Motor neuron (in vitro differentiated cells): ENCODE results near the gene TRMT2A. TPM values are rescaled to one million over a fixed set of nuclear protein-coding genes. Genes with fewer than 3 reads are reported as not detected.
"Not testable (repeated sequence)": the region's sequence is repeated elsewhere in the genome, so short reads cannot be mapped to it uniquely, and the experiment has no call there.

Source experiments
- ATAC-seq, 8 experiments: fragments of 200-7000 bp; cut with Tn5 transposase; replicated peaks in 6 of 8; 2 replicates each; pipeline ENCODE4 v1.8.0; 2021; ENCODE audit warnings: mild to moderate bottlenecking in 8 of 8, moderate library complexity in 8 of 8
- H3K27ac ChIP-seq, 2 donors: fragments of 250-450 bp; sonication (Bioruptor Pico); 2 replicates each; pipeline ENCODE4 v1.9.0; 2021; ENCODE audit warnings: antibody characterized with exemption in 2 of 2, mild to moderate bottlenecking in 2 of 2, moderate library complexity in 1 of 2
- H3K4me1 ChIP-seq, 2 donors: fragments of 250-450 bp; sonication (Bioruptor Pico); replicated peaks in 1 of 2; 2 replicates each; pipeline ENCODE4 v1.6.1; 2021; ENCODE audit warnings: antibody characterized with exemption in 2 of 2, mild to moderate bottlenecking in 2 of 2, moderate library complexity in 1 of 2
- H3K4me3 ChIP-seq, 5 donors: fragments of 250-450 bp; sonication (Bioruptor Pico); 2 replicates each; pipeline ENCODE4 v1.9.0; 2021; ENCODE audit warnings: antibody characterized with exemption in 5 of 5, mild to moderate bottlenecking in 5 of 5, moderate library complexity in 4 of 5
- WGBS, 10 experiments: fragments of 450-650 bp; shearing (Covaris generic); methylation state at CpG; one replicate each; pipeline ENCODE4 v1.0.0; 2022; 5-methylcytosine and 5-hydroxymethylcytosine counted together
- in situ Hi-C, 9 experiments: fragments of 400-800 bp; cut with MboI; loops; one replicate each; pipeline ENCODE4 v1.15.0; 2021; ENCODE audit warnings: low sequenced_read_pairs in 9 of 9, low pct_unique_long_range_greater_than_20kb in 2 of 9; ENCODE audit not compliant: unreplicated experiment in 9 of 9
- total RNA-seq, 8 experiments: library from RNA; unstranded; fragments of 300-600 nt; gene quantifications; 2 replicates each; pipeline versions ENCODE4 v1.2.3 to v1.2.4, GENCODE V29; 2022

The TRMT2A gene
- total RNA-seq, 8 experiments from 2014 or later, result 25.7 to 71.2 (median 50.0) TPM

- ATAC-seq, result peak; percentile 24 to 48 (median 42)
- peak overlapping the region; percentile 98 for H3K27ac ChIP-seq
- peaks cover 44 to 46% of the 10 kb centered on the region in 2 donors for H3K4me1 ChIP-seq
- WGBS, 10 experiments, result no CpG with 5 or more reads among the region's 34 CpGs
- peak overlapping the region; percentile 83 to 95 (median 92) for H3K4me3 ChIP-seq
- in situ Hi-C loops, result no loop called here
These were observed 36.6 kb downstream of the TRMT2A start for GRCh38 chr22:20080445-20080775.

DNA sequence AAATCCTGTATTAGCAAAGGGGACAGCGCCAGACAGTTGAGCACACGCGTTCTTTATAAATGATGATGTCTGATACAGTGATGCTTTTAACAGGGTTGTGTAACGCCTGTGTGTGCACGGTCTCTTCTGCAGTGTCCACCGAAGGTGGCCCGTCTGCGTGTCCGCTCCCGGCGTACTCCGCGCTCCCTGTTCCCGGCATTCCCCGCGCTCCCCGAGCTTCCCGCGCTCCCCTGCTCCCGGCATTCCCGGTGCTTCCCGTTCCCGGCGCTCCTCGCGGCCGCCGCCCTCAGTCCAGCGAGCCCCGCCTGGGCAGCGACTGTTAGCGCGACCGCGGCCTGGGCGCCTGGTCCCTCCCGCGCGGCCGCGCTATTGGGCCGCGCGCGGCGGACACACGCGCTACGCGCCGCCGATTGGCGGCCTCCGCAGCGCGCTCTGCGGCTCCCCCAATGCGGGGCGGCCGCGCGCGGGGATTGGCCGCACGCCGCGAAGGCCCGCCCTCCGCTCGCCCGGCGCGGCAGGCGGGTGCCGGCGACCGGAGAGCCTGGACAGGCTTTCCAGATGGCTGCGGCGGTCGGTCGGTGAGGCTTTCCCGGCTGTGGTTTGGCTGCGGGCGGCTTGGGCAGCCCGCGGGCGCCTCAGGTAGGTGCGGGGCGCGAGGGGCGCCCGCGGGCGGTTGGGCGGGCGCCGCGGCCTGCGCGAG is 37.1 kb downstream of the TRMT2A start, which contains the start of gene DGCR8:
Gene DGCR8, plus strand, starts transcription at position 497 of the 700 bp plus-strand sequence. CDS start 5,723 bp downstream, outside the sequence.
- WGBS, 10 experiments, result 0 to 7% (median 0%) methylated on average over 3 to 8 of the region's 100 CpGs; no CpG with 5 or more reads in 7 of the 10 experiments
- H3K27ac ChIP-seq, result peak within 1 kb of the TSS; percentile 98
- in situ Hi-C loops, result no loop called here

GRCh38 chr22:20076627-20077172 is 40.3 kb downstream of the TRMT2A start:
- Histone ChIP-seq H3K4me3 (no peak overlapping the region), H3K27ac (peak overlapping the region in 1 of 2 donors; percentile 29), H3K4me1 (peaks cover 11 to 12% of the 10 kb centered on the region in 2 donors)
- in situ Hi-C loops, result no loop called here
- WGBS, 10 experiments, result 30 to 100% (median 54%) methylated on average over 1 to 6 of the region's 6 CpGs
- no peak for ATAC-seq

More for the DNA sequence above, 37.1 kb downstream of the TRMT2A start, which contains the start of gene DGCR8:
- H3K4me3 ChIP-seq, result peak within 1 kb of the TSS; percentile 83 to 95 (median 92)
- ATAC-seq, result peak; percentile 80 to 95 (median 89)
- peaks cover 40 to 43% of the 10 kb centered on the region in 2 donors for H3K4me1 ChIP-seq

- H3K27ac ChIP-seq, result peak overlapping the region in 1 of 2 donors; percentile 52
- no peaks in the 10 kb centered on the region for H3K4me1 ChIP-seq
- no peak for ATAC-seq
- 67 to 100% (median 86%) methylated on average over 2 to 8 of the region's 8 CpGs for WGBS, 10 experiments
- no peak overlapping the region for H3K4me3 ChIP-seq
- in situ Hi-C loops, result no loop called here
These were observed 45.5 kb downstream of the TRMT2A start for GRCh38 chr22:20071524-20071972.

DNA sequence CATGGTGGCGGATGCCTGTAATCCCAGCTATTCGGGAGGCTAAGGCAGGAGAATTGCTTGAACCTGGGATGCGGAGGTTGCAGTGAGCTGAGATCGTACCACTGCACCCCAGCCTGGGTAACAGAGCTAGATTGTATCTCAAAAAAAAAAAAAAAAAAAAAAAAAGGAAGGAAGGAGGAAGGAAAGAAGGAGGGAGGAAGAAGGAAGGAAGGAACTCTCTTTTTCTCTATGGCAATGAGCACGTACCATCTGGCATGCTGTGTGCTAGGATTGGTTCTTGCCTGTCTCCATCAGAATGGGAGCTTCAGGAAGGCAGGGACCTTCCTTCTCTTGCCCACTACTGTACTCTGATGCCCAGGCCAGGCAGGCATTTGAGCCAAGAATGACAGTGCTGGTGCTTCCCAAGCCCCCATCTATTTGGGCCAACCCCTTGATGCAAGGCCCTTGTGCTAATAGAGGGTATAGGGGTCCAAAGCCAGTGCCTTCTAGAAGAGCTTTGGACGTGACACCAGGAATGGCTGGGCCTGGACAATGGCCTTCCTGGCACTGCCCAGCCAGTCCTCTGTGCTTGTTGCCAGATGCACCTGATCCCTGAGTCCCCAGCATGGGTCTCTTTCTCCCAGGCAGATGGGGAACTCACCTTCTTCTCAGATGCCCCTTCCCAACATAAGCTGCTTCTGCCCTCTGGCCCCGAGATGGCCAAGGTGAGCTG is 47.5 kb downstream of the TRMT2A start:
- in situ Hi-C loops, result no loop called here
- Histone ChIP-seq H3K4me1 (no peaks in the 10 kb centered on the region), H3K4me3 (no peak overlapping the region), H3K27ac (no peak overlapping the region)
- no peak for ATAC-seq
- WGBS, 10 experiments, result 83 to 100% (median 100%) methylated on average over 1 to 6 of the region's 7 CpGs

DNA sequence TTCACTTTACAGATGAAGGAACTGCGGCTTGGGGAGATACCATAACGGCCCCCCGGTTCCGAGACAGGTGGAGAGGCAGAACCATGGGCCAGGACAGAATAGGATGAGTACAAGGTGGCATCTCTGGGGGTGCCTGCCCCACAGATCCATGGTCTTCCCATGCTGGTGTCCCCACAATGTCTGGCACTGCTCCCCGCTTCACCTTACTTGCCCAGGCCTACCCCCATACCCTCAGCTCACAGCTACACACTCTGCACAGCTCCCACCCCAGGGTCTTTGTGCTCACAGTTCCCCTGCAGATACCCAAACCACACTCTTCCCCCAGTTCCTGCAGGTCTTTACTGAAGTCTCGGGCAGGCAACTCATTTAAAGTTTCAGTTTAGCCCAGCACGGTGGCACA is 48.4 kb downstream of the TRMT2A start:
- WGBS, 10 experiments, result 93 to 100% (median 100%) methylated on average over 1 to 3 of the region's 7 CpGs; no CpG with 5 or more reads in 6 of the 10 experiments
- Histone ChIP-seq H3K4me1 (no peaks in the 10 kb centered on the region), H3K4me3 (no peak overlapping the region), H3K27ac (no peak overlapping the region)
- no peak for ATAC-seq
- in situ Hi-C loops, result no loop called here

DNA sequence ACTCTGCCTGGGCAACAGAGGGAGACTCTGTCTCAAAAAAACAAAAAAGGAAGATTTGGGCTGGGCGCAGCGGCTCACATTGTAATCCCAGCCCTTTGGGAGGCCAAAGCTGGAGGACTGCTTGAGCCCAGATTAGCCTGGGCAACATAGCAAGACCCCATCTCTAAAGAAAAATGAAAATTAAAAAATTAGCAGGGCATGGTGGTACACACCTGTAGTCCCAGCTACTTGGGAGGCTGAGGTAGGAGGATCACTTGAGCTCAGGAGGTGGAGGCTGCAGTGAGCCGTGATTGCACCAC is 49.7 kb downstream of the TRMT2A start:
- WGBS, 10 experiments, result 88 to 100% (median 100%) methylated on average over 1 to 3 of the region's 3 CpGs
- H3K4me1 ChIP-seq, H3K4me3 ChIP-seq, H3K27ac ChIP-seq, ATAC-seq, in situ Hi-C loops: not testable (repeated sequence)

- ATAC-seq, result no peak
- 80 to 100% (median 93%) methylated on average over 1 to 6 of the region's 11 CpGs; no CpG with 5 or more reads in 3 of the 10 experiments for WGBS, 10 experiments
- in situ Hi-C loops, result no loop called here
- H3K27ac ChIP-seq, result no peak overlapping the region
- H3K4me1 ChIP-seq, result no peaks in the 10 kb centered on the region
- no peak overlapping the region for H3K4me3 ChIP-seq
These were observed 50.2 kb downstream of the TRMT2A start for GRCh38 chr22:20066617-20067383.

DNA sequence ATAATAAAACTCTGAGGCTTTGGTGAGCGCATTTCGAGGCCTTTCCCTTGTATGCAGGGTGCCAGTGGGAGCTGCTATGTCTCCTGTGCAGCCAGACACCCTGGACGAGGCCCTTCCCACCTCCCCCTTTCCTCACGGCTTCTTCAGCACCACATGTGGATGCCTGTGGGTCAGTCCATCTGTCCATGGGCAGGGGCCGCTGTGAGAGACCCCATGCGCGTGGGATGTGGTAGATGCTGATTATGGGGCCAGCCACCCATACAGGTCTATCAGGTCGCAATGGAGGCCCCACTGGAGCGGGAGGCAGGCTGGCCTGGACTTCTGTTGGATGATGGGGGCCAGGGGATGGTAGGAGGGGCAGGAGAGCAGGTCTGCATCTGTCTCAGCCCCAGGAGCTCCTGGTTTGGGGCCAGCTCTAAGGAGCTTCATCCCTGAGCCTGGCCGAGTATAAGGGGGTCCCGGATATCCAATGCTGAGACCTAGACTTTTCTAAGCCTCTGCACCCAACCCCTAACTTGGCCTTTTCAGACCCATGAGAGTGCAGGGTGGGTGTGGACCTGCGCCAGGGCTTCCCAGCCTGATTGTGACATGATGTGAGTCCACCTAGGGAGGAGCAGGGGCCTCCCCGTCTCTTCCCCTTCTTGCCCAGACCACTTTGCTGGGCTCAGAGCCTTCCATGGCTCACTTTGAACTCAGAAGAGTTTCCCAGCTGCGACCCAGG is 51.0 kb downstream of the TRMT2A start:
- in situ Hi-C loops, result no loop called here

DNA sequence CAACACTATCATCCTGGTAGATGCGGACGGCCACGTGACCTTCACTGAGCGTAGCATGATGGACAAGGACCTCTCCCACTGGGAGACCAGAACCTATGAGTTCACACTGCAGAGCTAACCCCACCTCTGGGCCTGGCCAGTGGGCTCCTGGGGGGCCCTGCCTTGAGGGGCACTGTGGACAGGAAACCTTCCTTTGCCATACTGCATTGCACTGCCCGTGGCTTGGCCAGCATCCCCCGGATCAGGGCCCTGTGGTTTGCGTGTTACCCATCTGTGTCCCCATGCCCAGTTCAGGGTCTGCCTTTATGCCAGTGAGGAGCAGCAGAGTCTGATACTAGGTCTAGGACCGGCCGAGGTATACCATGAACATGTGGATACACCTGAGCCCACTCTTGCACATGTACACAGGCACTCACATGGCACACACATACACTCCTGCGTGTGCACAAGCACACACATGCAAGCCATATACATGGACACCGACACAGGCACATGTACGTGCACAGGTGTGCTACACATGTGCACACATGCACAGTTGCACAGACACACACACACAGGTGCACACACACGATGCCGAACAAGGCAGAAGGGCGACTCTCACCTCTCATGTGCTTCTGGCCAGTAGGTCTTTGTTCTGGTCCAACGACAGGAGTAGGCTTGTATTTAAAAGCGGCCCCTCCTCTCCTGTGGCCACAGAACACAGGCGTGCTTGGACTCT is 52.3 kb downstream of the TRMT2A start:
- no peak for ATAC-seq
- 77 to 100% (median 95%) methylated on average over 1 to 6 of the region's 18 CpGs; no CpG with 5 or more reads in 4 of the 10 experiments for whole genome bisulfite sequencing, 10 experiments
- no peak overlapping the region for H3K4me3 ChIP-seq
- in situ Hi-C loops, result no loop called here
- H3K4me1 ChIP-seq, result no peaks in the 10 kb centered on the region
- H3K27ac ChIP-seq, result no peak overlapping the region

More for the DNA sequence above, 51.0 kb downstream of the TRMT2A start:
- WGBS, 10 experiments, result 67 to 100% (median 83%) methylated on average over 1 to 8 of the region's 14 CpGs; no CpG with 5 or more reads in 4 of the 10 experiments
- ATAC-seq, result no peak
- no peak overlapping the region for H3K4me3 ChIP-seq
- no peaks in the 10 kb centered on the region for H3K4me1 ChIP-seq
- no peak overlapping the region for H3K27ac ChIP-seq

DNA sequence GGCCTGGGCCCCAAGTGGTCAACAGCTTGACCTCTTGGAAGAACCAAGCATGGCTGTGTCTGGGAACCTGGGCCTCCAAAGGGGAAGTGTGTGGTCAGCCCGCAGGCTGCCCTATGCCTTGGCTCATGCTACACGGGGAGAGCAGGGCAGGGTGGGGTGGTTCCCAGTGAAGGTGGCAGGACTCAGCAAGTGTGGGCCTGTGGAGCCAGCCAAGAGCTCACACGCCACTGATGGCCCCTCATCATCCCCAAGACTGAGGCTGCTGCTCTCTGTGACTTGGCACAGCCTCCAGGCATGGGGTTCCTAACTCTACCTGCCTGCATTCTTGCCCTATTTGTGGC is 52.9 kb downstream of the TRMT2A start:
- Histone ChIP-seq H3K27ac (no peak overlapping the region), H3K4me1 (no peaks in the 10 kb centered on the region), H3K4me3 (no peak overlapping the region)
- ATAC-seq, result no peak
- in situ Hi-C loops, result no loop called here
- WGBS, 10 experiments, result 67 to 100% (median 80%) methylated on average over 1 to 3 of the region's 3 CpGs; no CpG with 5 or more reads in 7 of the 10 experiments
